Adrenal gland (tissue), 12 donors: ENCODE data around the gene LSM14A. TPM values are rescaled to one million over a fixed set of nuclear protein-coding genes. Genes with fewer than 3 reads are reported as not detected.
A peak's percentile ranks its signal among the peaks of the same experiment; 100 is the strongest.

ENCODE experiments used
- DNase-seq, 7 donors: peaks; one replicate each; pipeline ENCODE4 v3.0.0-alpha.2; 2019 to 2020
- H3K27ac ChIP-seq, 5 donors: fragments of 200-600 bp; sonication (generic) in 4 of 5; 1 replicate in 3 of 5; 2 replicates in 2 of 5; pipeline versions ENCODE4 v1.5.1 to v1.8.0; 2016 to 2020; ENCODE audit warnings: mild to moderate bottlenecking in 1 of 5
- H3K27me3 ChIP-seq: fragments of 200-600 bp; 2 replicates; pipeline ENCODE4 v1.8.0; 2021
- H3K36me3 ChIP-seq, 2 donors: fragments of 200-600 bp; replicated peaks in 1 of 2; 1 replicate in 1 of 2; 2 replicates in 1 of 2; pipeline versions ENCODE4 v1.5.1 to v1.8.0; 2018 to 2022
- H3K4me1 ChIP-seq, 2 donors: fragments of 200-600 bp; replicated peaks in 1 of 2; 1 replicate in 1 of 2; 2 replicates in 1 of 2; pipeline versions ENCODE4 v1.5.1 to v1.8.0; 2018 to 2021
- H3K4me3 ChIP-seq, 4 donors: fragments of 200-600 bp; sonication (generic) in 3 of 4; one replicate each; pipeline ENCODE4 v1.5.1; 2016 to 2018
- H3K9me3 ChIP-seq, 3 donors: fragments of 200-600 bp; sonication (generic) in 1 of 3; replicated peaks in 1 of 3; 1 replicate in 2 of 3; 2 replicates in 1 of 3; pipeline versions ENCODE4 v1.5.1 to v1.8.0; 2016 to 2021
- POLR2A ChIP-seq, 2 donors: fragments of 450-650 bp; IDR thresholded peaks; one replicate each; pipeline ENCODE4 v1.6.1; 2017; ENCODE audit warnings: antibody characterized with exemption in 2 of 2, mild to moderate bottlenecking in 2 of 2, moderate library complexity in 1 of 2
- WGBS, 4 donors: extraction: QIAGEN DNeasy Blood & Tissue Kit in 2 of 4; methylation state at CpG; one replicate each; pipeline versions ENCODE4 v1.1.5 to v1.1.7; 2013 to 2017; 5-methylcytosine and 5-hydroxymethylcytosine counted together
- intact Hi-C, 2 donors: fragments of 100-400 bp; cut with DNase I; formaldehyde crosslinking; loops; one replicate each; pipeline versions ENCODE4 v1.14.1 to v1.15.0; 2022 to 2023
- polyA plus RNA-seq, 3 donors: library from polyadenylated mRNA; stranded (reverse); fragments of 200-250 nt in 2 of 3; fragments of 350-450 nt in 1 of 3; fragmentation: Illumina TruSeq in 1 of 3; extraction: RNeasy Lipid Tissue Mini Kit (QIAGEN cat#74804) in 1 of 3; gene quantifications; one replicate each; pipeline ENCODE4 v1.2.3, GENCODE V29; 2013 to 2014
- total RNA-seq, 9 donors: library from RNA; depleted of rRNA in 4 of 9; stranded (reverse); fragments of >200 nt in 4 of 9; fragments of 120-200 nt in 1 of 9; fragmentation: NEBNext Ultra II Directional in 1 of 9; extraction: Animal tissue kit (Norgen Biotek cat#: 25700) in 1 of 9; gene quantifications; one replicate each; pipeline versions ENCODE4 v1.1.0 to v1.2.4, GENCODE V29; 2013 to 2023
- TF ChIP-seq, protein P1 (sequence below), 6 experiments: fragments of 450-650 bp in 4 of 6; fragments of 200-600 bp in 2 of 6; sonication (generic) in 1 of 6; IDR thresholded peaks; 1 replicate in 5 of 6; 2 replicates in 1 of 6; pipeline versions ENCODE4 v1.5.1 to v1.8.0; 2016 to 2021; ENCODE audit warnings: antibody characterized with exemption in 6 of 6, mild to moderate bottlenecking in 2 of 6, moderate library complexity in 1 of 6
- donor health status: healthy with polysubstance abuse.
- donor health status: Bipolar disorder and iron deficiency.
- donor health status: DM: yes; HTN: yes; CAD: no.
- donor health status: DM: no; HTN: no; CAD: no.
- donor health status: DM: no; HTN: no; CAD: no.
- donor health status: DM: yes; HTN: yes; CAD: no.

LSM14A gene
- total and polyA plus RNA-seq, 12 donors, result 44.5 to 130 (median 84.6) TPM

DNA sequence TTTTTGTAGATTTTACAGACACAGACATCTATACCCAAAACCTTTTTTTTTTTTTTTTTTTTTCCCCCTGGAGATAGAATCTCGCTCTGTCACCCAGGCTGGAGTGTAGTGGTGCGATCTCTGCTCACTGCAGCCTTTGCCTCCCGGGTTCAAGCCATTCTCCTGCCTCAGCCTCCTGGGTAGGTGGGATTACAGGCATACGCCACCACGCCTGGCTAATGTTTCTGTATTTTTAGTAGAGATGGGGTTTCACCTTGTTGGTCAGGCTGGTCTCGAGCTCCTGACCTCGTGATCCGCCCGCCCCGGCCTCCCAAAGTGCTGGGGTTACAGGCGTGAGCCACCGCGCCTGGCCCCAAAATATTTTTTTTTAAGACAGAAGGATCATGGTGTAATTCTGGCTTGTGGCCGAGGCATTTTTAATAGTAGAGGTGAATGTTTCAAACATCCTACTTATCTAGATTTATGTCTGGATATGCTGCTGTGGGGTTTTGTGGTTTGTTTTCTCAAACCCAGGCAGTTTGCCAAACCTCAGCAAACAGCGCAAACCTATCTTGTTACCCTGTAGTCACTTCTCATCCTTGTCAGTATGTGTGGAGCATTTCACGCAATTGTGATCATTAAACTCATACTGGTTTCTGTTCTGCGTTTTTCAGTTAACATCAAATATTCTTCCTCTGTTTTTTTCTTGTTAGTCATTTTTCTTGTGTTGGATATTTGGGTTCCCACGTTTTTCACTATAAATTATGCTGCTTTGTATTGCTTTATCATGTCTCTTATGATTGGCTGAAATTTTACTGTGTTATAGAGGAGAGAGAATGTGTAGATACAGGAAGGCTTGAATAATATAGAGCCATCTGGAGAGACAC, 45.9 kb downstream of the LSM14A start:
- TF ChIP-seq, protein P1, sequence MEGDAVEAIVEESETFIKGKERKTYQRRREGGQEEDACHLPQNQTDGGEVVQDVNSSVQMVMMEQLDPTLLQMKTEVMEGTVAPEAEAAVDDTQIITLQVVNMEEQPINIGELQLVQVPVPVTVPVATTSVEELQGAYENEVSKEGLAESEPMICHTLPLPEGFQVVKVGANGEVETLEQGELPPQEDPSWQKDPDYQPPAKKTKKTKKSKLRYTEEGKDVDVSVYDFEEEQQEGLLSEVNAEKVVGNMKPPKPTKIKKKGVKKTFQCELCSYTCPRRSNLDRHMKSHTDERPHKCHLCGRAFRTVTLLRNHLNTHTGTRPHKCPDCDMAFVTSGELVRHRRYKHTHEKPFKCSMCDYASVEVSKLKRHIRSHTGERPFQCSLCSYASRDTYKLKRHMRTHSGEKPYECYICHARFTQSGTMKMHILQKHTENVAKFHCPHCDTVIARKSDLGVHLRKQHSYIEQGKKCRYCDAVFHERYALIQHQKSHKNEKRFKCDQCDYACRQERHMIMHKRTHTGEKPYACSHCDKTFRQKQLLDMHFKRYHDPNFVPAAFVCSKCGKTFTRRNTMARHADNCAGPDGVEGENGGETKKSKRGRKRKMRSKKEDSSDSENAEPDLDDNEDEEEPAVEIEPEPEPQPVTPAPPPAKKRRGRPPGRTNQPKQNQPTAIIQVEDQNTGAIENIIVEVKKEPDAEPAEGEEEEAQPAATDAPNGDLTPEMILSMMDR (IDR thresholded peaks at IDR 0.05), result no peak
- no peak for TF ChIP-seq POLR2A (IDR thresholded peaks at IDR 0.05)
- WGBS, 4 donors, result 58 to 64% (median 62%) methylated on average over 11 to 18 of the region's 18 CpGs
- intact Hi-C loops, result no loop called here
- peaks cover 4 to 24% of the 10 kb centered on the region in 2 donors for H3K4me1 ChIP-seq
- no peaks in the 10 kb centered on the region for H3K27me3 ChIP-seq
- no peak overlapping the region for H3K4me3 ChIP-seq
- H3K9me3 ChIP-seq, result no peaks in the 10 kb centered on the region
- H3K36me3 ChIP-seq, result peaks cover 0 to 44% of the 10 kb centered on the region in 2 donors
- DNase-seq, result peak in 4 of 7 donors; percentile 29 to 74 (median 38)
- peak overlapping the region in 2 of 5 donors; percentile 27 for H3K27ac ChIP-seq

DNA sequence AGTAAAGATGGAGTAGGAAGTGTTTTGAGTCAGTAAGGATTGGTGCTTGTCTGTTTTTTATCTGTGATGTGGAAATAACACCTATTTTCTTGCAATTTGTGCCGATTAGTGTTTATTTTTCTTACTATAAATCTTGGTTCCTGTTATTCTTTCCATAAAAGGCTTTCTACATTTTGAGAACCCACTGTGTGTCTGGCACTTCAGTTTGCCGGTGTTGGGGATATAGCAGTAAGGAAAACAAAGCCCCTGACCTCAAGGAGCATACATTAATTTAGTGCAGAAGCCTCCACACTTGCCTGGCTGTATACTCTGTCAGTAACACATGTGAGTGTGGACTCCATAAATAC, 46.5 kb downstream of the LSM14A start:
- Histone ChIP-seq H3K4me1 (peaks cover 4 to 24% of the 10 kb centered on the region in 2 donors), H3K9me3 (no peaks in the 10 kb centered on the region), H3K27me3 (no peaks in the 10 kb centered on the region), H3K36me3 (peaks cover 0 to 50% of the 10 kb centered on the region in 2 donors), H3K4me3 (no peak overlapping the region), H3K27ac (peak overlapping the region in 1 of 5 donors; percentile 27)
- no peak for TF ChIP-seq POLR2A (IDR thresholded peaks at IDR 0.05)
- TF ChIP-seq, protein P1 (IDR thresholded peaks at IDR 0.05), result no peak
- 32 to 57% (median 52%) methylated on average over 2 of the region's 2 CpGs for WGBS, 4 donors
- DNase-seq, result no peak
- intact Hi-C loops, result no loop called here

DNA sequence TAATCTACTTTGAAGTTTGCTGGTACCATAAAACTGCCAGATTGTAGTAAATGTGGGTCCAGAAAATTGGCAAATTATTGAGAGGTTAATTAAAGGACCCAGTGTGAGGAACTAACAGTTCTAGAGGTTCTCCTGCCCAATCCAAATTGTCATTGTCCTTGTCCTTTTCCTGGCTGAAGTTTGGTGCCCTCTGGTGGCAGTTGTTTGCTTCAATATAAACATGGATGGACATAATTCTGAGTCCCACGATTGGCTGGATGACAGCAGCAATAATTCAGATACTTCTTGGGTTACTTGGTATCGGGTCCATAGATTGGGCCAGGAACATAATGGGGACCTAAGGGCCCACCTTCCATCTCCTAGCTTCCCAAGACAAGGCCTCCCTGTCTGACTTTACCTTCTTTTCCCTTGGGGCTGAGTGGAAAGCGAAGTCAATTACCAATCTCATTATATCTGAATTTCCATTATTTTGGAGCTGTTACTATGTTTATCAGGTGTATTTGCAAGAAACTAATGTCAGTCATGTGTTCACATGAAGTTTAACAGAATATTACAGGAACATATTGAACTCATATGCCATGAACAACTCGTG, 48.3 kb downstream of the LSM14A start:
- TF ChIP-seq, protein P1 (IDR thresholded peaks at IDR 0.05), result peak; percentile 58 to 75 (median 68)
- TF ChIP-seq POLR2A (IDR thresholded peaks at IDR 0.05), result no peak
- no peaks in the 10 kb centered on the region for H3K27me3 ChIP-seq
- peak; percentile 67 to 89 (median 77) for DNase-seq
- WGBS, 4 donors, result 53% methylated on average over 4 of the region's 4 CpGs
- H3K4me3 ChIP-seq, result no peak overlapping the region
- no peaks in the 10 kb centered on the region for H3K9me3 ChIP-seq
- intact Hi-C loops, result no loop called here
- H3K4me1 ChIP-seq, result peaks cover 4 to 22% of the 10 kb centered on the region in 2 donors
- H3K36me3 ChIP-seq, result peaks cover 0 to 61% of the 10 kb centered on the region in 2 donors
- no peak overlapping the region for H3K27ac ChIP-seq

DNA sequence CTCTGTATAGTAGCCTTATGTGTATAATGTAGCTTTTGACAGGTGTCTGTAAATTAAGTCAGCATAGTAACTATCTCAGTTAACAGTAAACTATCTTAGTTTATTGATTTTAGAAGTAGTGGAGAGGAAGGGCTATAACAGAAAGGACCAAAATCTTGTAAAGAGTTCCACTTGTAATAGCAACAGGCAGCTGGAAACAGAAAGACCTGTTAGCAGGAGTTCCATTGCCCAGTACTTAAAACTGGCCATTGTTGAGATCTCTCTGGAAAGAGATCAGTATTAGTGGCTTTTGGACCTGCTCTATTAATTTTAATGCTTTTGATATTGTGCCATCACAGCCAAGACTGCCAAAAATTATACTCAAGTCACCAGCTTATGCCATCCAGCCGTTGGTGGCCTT, 50.1 kb downstream of the LSM14A start:
- TF ChIP-seq, protein P1 (IDR thresholded peaks at IDR 0.05), result no peak
- no peak for TF ChIP-seq POLR2A (IDR thresholded peaks at IDR 0.05)
- peaks cover 4 to 24% of the 10 kb centered on the region in 2 donors for H3K4me1 ChIP-seq
- H3K27me3 ChIP-seq, result no peaks in the 10 kb centered on the region
- DNase-seq, result no peak
- H3K36me3 ChIP-seq, result peaks cover 0 to 64% of the 10 kb centered on the region in 2 donors
- intact Hi-C loops, result no loop called here
- no peak overlapping the region for H3K27ac ChIP-seq
- H3K4me3 ChIP-seq, result no peak overlapping the region
- WGBS, 4 donors, result 45 to 88% (median 64%) methylated on average over 1 of the region's 1 CpG
- no peaks in the 10 kb centered on the region for H3K9me3 ChIP-seq
